ENCODE results near the gene COG3. TPM values are rescaled to one million over a fixed set of nuclear protein-coding genes. Genes with fewer than 3 reads are reported as not detected.
A peak's percentile ranks its signal among the peaks of the same experiment; 100 is the strongest.

COG3 gene
- total RNA-seq, 1 experiment from 2014 or later = 16.3 TPM

- DNase-seq (ENCODE audit: low read depth) = no peak
Observed at GRCh38 chr13:45503658-45504057, 38.9 kb downstream of the COG3 start.

GRCh38 chr13:45506811-45507210, 42.1 kb downstream of the COG3 start:
- DNase-seq (ENCODE audit: low read depth) = no peak

DNA sequence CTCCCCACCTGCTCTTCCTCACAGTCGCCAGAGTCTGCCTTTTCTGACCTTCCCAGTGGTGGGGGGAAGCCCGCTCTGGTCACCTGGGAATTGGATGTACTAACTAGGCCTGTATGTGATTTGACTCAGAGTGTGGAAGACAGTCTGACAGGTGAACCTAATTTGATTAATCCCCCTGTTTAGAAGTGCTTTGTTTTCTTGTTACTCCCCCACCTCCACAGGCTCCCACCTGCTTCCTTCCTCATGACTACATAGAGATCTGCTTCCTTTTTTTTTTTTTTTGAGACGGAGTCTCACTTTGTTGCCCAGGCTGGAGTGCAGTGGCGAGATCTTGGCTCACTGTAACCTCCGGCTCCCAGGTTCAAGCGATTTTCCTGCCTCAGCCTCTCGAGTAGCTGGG, 44.0 kb downstream of the COG3 start:
- DNase-seq (ENCODE audit: low read depth) = no peak

DNA sequence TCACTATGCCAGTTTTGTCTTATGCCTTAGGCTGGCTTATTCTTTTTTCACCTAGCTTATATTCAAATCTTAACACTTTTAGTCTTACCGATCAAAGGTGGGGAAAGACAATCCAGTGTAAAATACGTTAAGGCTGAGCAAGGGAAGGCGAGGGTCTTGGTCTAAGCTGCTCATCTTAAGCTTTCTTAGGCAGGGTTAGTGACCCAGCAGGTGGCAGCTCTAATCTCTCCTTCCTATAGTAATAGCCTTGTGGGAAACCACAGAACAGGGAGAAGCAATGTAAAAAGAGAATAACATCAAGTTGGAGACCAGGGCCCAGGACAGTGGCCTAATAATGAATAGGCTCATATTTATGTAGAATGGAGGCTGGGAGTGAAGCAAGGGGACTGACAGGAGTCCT, 45.9 kb downstream of the COG3 start:
- DNase-seq (ENCODE audit: low read depth) = no peak

GRCh38 chr13:45511310-45512097, 46.8 kb downstream of the COG3 start:
- DNase-seq (ENCODE audit: low read depth) = peak; percentile 75

- peak; percentile 81 for DNase-seq (ENCODE audit: low read depth)
Observed at GRCh38 chr13:45512098-45512496, 47.4 kb downstream of the COG3 start.

- DNase-seq (ENCODE audit: low read depth) = no peak
Observed at GRCh38 chr13:45516757-45517156, 52.0 kb downstream of the COG3 start.

DNA sequence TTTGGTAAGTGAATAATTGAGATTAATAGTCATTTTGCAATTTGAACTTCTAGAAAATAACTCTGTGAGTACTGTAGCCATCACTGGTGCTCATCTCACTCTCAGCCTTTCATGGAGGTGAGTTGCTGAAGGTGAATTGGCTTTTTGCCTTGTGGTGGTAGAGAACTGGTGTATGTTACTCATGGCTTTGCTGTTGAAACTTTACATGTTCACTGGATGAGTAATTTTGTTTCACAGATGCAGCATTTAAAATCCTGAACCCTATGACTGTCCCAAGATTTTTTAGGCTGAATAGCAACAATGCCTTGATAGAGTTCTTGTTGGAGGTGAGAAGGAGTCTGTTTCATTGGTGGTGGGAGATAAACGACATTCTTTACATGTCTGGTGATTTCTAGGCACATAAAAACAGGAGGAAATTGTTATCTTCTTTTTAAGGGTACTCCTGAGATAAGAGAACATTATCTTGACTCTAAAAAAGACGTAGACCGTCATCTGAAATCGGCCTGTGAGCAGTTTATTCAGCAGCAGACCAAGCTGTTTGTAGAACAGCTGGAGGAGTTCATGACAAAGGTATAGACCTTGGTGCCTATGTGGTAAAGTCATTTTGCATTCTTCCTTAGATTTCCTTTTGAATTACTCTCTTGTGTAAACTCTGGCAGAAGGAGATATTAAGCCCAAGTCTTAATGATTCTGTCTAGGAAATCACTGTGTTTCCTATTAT, 53.9 kb downstream of the COG3 start:
- DNase-seq (ENCODE audit: low read depth) = peak; percentile 65

DNA sequence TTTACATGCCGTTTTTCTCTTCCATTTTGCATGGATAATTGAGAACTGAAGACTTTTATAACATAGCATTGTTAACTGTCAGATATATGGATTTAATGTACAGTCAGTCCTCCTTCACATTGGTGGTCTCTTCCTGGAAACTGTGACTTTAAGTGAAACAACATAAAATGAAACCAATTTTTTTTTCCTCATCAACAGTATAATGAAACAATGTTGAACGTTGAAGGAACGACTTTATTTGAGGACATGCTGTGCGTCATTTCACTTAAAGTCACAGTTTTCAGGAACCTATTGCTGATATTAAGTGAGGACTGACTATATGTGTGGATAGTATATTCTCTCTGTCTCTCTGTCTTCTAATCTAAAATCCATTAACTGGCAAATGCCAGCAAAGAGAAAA, 54.8 kb downstream of the COG3 start:
- DNase-seq (ENCODE audit: low read depth) = no peak

DNA sequence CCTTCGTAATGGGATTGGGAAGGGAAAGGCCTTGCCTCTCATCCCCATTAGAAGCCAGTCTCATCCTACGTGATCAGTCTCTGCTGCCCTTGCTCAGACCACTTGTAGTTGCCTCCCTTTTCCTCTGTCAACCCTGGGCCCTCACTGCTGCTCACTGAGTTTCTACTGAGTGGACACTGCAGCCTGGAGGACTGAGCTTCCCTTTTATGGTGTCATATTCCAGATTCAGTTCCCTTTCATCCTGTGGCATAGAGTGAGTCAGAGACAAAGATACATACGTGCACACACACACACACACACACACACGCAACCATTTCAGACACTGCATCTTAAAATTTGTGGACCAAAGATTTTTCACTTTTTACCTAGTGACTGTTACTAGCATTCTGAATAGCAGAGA, 56.6 kb downstream of the COG3 start:
- peak; percentile 58 for DNase-seq (ENCODE audit: low read depth)

DNA sequence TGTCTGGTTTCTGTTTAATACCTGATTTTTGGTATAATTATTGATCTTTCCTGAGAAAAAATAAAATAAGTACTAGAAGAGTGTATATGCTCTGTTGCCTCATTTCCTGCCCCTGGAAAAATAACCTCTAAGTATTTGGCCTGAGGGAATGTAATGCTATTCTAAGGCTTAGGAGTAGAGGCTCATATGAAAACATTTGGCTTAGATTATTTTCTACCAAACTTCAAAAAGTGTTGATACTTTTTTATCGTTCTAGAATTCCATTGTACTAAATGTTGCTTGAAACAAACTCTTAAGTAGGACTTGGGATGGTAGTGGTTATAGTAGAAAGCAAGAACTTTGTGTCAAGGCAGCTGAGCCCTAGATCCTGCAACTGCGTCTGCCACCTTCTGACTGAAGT, 57.8 kb downstream of the COG3 start:
- DNase-seq (ENCODE audit: low read depth) = peak; percentile 23

DNA sequence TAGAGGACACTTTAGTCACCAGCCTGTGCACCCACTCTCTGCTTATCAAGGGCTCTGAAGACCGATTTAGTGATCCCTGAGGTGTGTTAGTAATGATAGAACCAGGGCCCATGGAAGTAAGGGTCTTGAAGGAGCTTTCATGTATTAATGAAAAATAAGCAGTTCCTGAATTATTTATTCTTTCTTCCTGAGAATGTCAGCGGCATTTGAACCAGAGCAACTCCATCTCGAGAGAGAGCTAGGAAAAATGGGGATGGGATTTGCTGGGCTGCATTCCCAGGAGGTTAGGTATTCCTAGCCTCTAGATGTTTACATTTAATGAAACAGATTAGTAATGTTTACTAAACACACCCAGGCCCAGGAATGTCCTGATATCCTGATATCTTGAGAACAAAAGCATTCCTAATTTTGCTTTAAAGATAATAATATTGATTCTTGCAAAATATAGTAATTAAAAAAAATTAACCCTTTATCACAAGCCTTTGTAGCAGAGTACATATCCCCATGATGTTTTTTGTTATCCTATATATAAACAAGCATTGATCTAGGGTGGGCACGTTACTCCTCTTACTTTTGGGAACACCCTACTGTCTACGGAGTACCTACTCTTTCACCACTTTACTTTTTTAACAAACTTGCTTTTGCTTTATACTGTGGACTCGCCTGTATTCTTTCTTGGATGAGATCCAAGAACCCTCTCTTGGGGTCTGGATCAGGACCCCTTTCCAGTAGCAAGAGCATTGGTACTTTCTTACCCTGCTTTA, 63.1 kb downstream of the COG3 start:
- peak; percentile 22 for DNase-seq (ENCODE audit: low read depth)

- no peak for DNase-seq (ENCODE audit: low read depth)
Observed at GRCh38 chr13:45529758-45530157, 65.0 kb downstream of the COG3 start.

DNA sequence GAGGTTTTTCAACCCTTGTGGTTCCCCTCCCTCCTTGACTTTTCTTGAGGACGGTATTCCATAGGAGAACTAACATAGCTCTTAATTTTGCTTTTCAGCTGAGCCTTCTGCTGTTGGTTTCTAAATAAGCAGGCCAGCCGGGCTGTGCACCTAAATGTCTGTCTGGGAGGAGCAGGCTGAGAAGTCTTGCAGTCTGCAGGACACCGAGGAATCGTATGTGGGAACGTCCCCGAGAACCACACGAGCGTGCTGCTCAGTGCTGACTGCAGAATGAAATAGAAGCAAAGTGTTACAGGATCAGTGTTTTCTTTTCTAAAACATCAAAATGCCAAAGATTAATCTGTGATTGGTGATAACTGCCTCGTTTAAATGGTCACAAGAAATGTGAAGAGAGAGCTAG, 69.9 kb downstream of the COG3 start:
- DNase-seq (ENCODE audit: low read depth) = no peak

DNA sequence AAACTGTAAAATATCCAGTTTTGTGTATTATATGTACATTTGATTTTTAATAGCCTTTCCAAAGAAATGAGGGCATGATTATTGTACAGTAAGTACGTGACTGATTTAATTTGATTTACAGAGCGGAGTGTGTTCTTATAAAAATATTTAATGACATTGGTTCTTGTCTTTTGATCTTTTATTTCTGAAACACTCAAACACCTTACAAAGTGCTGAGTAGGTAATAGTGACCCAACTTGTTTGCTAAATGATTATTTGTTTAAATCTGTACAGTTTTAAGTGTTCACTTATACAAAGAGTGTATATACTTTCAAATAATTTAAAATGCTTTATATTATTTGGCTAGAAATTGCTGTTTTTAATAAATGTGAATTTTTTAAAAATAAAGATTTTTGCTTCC, 71.5 kb downstream of the COG3 start:
- DNase-seq (ENCODE audit: low read depth) = no peak

DNA sequence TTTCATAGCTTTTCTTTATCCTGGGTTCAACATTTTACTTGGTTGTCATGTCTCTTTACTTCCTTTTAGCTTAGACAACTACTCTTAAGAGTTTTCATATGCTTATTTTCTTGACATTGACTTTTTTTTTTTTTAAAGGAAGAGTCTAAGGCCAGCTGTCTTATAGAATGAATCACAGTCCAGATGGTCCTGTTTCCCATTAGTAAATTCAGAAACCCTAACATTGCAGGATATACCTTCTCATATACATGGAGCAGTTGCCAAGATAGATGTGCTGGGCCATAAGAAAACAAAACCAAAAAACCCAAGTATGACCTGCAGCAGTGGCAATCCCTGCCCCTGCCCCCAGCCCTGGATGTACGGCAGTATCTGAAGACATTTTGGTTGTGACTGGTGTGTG, 72.8 kb downstream of the COG3 start:
- DNase-seq (ENCODE audit: low read depth) = no peak

DNA sequence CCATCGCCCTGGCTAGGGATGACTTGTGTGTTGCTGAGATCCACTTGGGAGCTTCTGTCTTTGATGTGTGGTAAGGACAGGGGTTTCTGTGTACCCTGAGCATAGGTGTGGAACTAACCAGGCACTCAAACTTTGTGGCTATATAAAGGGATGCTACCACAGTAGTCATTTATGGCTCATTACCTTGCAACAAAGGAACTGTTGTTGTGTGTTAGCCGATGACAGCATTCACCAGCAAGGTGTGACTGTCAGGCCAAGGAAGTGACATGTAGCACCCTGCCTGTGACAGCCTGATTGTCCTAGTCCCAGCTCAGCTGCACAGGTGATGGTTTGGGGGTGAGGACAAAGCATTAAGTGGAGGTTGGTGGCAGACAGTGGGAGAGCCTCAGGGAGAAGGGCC, 73.6 kb downstream of the COG3 start:
- DNase-seq (ENCODE audit: low read depth) = no peak

GRCh38 chr13:45540195-45540594, 75.5 kb downstream of the COG3 start:
- no peak for DNase-seq (ENCODE audit: low read depth)

- DNase-seq (ENCODE audit: low read depth) = no peak
Observed at GRCh38 chr13:45540864-45541263, 76.1 kb downstream of the COG3 start.

DNA sequence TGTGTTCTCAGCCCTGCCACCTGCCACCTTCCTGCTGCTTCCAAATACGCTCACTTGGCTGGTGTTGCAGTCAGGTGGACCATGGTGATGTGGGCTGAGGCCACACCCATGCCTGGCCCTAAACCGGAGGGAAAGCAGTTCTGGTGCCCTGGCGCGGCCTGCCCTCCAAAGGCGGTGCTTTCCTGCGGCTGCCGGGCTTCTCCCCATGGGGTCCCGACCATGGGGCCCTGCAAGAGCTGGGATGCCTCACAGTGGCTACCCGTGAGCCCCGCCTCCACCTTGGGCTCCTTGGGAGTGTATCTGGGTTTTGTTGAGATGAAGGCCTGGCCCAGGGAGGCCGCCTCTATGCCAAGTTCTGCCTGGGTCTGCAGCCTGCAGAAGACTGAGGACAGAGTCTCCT, 77.1 kb downstream of the COG3 start:
- DNase-seq (ENCODE audit: low read depth) = no peak

- no peak for DNase-seq (ENCODE audit: low read depth)
Observed at GRCh38 chr13:45542391-45542790, 77.7 kb downstream of the COG3 start.

GRCh38 chr13:45542878-45543277, 78.1 kb downstream of the COG3 start:
- DNase-seq (ENCODE audit: low read depth) = no peak

- DNase-seq (ENCODE audit: low read depth) = no peak
Observed at GRCh38 chr13:45544520-45544919, 79.8 kb downstream of the COG3 start.
